PC-3 (cell line): Measurements from ENCODE around the gene NTM. TPM values are rescaled to one million over a fixed set of nuclear protein-coding genes. Genes with fewer than 3 reads are reported as not detected.
A peak's percentile ranks its signal among the peaks of the same experiment; 100 is the strongest.

Source experiments
- ATAC-seq: fragments of 200-7000 bp; cut with Tn5 transposase; 2 replicates; pipeline ENCODE4 v1.9.1; 2020; ENCODE audit warnings: mild to moderate bottlenecking, moderate library complexity
- BruUV-seq: library from RNA; stranded (reverse); fragments of 400-500 nt; replicated peaks from 2 replicates; lab custom pipeline; 2021; lab: Mats Ljungman, UMichigan
- CTCF ChIA-PET: fragments of 300-600 bp; sonication (Branson Sonifier 250); formaldehyde crosslinking; loops from one replicate; lab custom pipeline; 2022; ENCODE audit warnings: antibody characterized with exemption; lab: Charles Lee
- POLR2A ChIA-PET: fragments of 300-600 bp; sonication (Branson Sonifier 250); formaldehyde crosslinking; loops from one replicate; lab custom pipeline; 2022; ENCODE audit warnings: antibody characterized with exemption; ENCODE audit not compliant: unreplicated experiment; lab: Charles Lee
- DNase-seq: peaks from one replicate; pipeline ENCODE4 v3.0.0-alpha.2; 2015
- H2AFZ ChIP-seq: fragments of 300-600 bp; sonication (generic); 2 replicates; pipeline ENCODE4 v1.6.0; 2016; ENCODE audit warnings: antibody characterized with exemption, low read length
- H3F3A ChIP-seq: fragments of 300-600 bp; sonication (generic); one replicate; pipeline ENCODE4 v1.6.0; 2017; ENCODE audit warnings: antibody characterized with exemption, low read length, control low read depth, mild to moderate bottlenecking; ENCODE audit not compliant: unreplicated experiment
- H3K27ac ChIP-seq: fragments of 300-600 bp; sonication (generic); 2 replicates; pipeline ENCODE4 v1.5.1; 2016; ENCODE audit warnings: mild to moderate bottlenecking, low read length
- H3K27me3 ChIP-seq: fragments of 300-600 bp; sonication (generic); 2 replicates; pipeline ENCODE4 v1.6.1; 2016; ENCODE audit warnings: low read length, mixed read lengths
- H3K36me3 ChIP-seq: fragments of 300-600 bp; sonication (generic); 2 replicates; pipeline ENCODE4 v1.6.1; 2016; ENCODE audit warnings: low read depth, mixed run types, low read length, mixed read lengths
- H3K4me1 ChIP-seq: fragments of 300-600 bp; sonication (generic); 2 replicates; pipeline ENCODE4 v1.5.1; 2016; ENCODE audit warnings: low read length; ENCODE audit not compliant: insufficient read depth
- H3K4me2 ChIP-seq: fragments of 300-600 bp; sonication (generic); 2 replicates; pipeline ENCODE4 v1.6.0; 2016; ENCODE audit warnings: low read length
- H3K4me3 ChIP-seq: fragments of 300-600 bp; sonication (generic); 2 replicates; pipeline ENCODE4 v1.5.1; 2016; ENCODE audit warnings: mild to moderate bottlenecking, low read length, mixed read lengths
- H3K79me2 ChIP-seq: fragments of 300-600 bp; sonication (generic); 2 replicates; pipeline ENCODE4 v1.6.1; 2017; ENCODE audit warnings: low read length, mixed read lengths
- H3K9ac ChIP-seq: fragments of 300-600 bp; sonication (generic); 2 replicates; pipeline ENCODE4 v1.6.0; 2016; ENCODE audit warnings: mild to moderate bottlenecking, low read length
- H3K9me2 ChIP-seq: fragments of 300-600 bp; sonication (generic); replicated peaks from 2 replicates; pipeline ENCODE4 v1.6.1; 2016; ENCODE audit warnings: mixed run types, low read length, mixed read lengths
- H3K9me3 ChIP-seq: fragments of 300-600 bp; sonication (generic); 2 replicates; pipeline ENCODE4 v1.6.1; 2016; ENCODE audit warnings: low read length, mixed read lengths
- H4K20me1 ChIP-seq: fragments of 300-600 bp; sonication (generic); 2 replicates; pipeline ENCODE4 v1.6.1; 2016; ENCODE audit warnings: low read length, mixed read lengths
- CTCF ChIP-seq: fragments of 300-600 bp; sonication (generic); conservative IDR thresholded peaks from 2 replicates; pipeline ENCODE4 v1.5.1; 2017; ENCODE audit warnings: antibody characterized with exemption, low read depth, mild to moderate bottlenecking, low read length
- EZH2 ChIP-seq: fragments of 300-600 bp; sonication (generic); IDR thresholded peaks from one replicate; pipeline ENCODE4 v1.6.1; 2017; ENCODE audit warnings: antibody characterized with exemption, mild to moderate bottlenecking, low read length; ENCODE audit not compliant: unreplicated experiment
- EZH2phosphoT487 ChIP-seq: fragments of 300-600 bp; sonication (generic); IDR thresholded peaks from 2 replicates; pipeline ENCODE4 v1.6.1; 2018; ENCODE audit warnings: mild to moderate bottlenecking, antibody characterized with exemption, low read length, borderline replicate concordance
- intact Hi-C: fragments of 100-400 bp; cut with micrococcal nuclease; formaldehyde crosslinking; loops from 2 replicates; pipeline ENCODE4 v1.9.0; 2023
- total RNA-seq: library from RNA; depleted of rRNA; stranded (reverse); fragments of >200 nt; gene quantifications from 2 replicates; pipeline ENCODE4 v1.2.3, GENCODE V29; 2014

NTM gene
- total RNA-seq, 1 experiment from 2014 or later, result not detected

DNA sequence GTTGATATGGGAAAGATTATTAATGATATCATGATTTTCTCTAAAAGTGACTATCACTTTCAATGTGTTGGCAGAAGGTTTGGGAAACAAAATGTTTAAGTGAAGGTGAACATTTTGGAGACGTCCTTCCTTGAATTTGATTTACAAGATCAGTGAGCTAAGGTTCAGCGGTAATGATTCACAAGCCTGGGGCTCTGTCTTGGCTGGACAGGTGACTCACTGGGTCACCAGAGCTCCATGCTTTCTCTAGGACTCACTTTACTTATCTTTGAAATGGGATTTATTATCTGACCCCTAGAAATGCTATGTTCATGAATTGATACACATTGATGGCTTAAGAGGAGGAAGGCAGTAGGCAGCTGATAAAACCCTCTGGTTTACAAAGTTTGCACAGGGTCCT, 437.5 kb downstream of the NTM start:
- Histone ChIP-seq H3K27me3 (peaks cover 52% of the 10 kb centered on the region), H3K4me3 (no peak overlapping the region), H3K9ac (no peak overlapping the region), H3K36me3 (no peaks in the 10 kb centered on the region), H3K79me2 (no peaks in the 10 kb centered on the region), H3K9me2 (no peaks in the 10 kb centered on the region), H2AFZ (no peak overlapping the region), H3K9me3 (no peaks in the 10 kb centered on the region), H3K4me1 (no peaks in the 10 kb centered on the region), H3K4me2 (no peak overlapping the region), H3F3A (no peaks in the 10 kb centered on the region), H3K27ac (no peak overlapping the region), H4K20me1 (no peaks in the 10 kb centered on the region)
- ChIA-PET POLR2A (no interaction called here), CTCF (no interaction called here)
- TF ChIP-seq EZH2phosphoT487 (no peak), CTCF (no peak), EZH2 (no peak)
- no TSS peak for BruUV-seq
- intact Hi-C loops, result no loop called here
- ATAC-seq, result no peak
- DNase-seq, result no peak

GRCh38 chr11:131808470-131808869, 438.1 kb downstream of the NTM start:
- ChIA-PET CTCF (no interaction called here), POLR2A (no interaction called here)
- H3K27ac ChIP-seq, result no peak overlapping the region
- no TSS peak for BruUV-seq
- H3K4me3 ChIP-seq, result no peak overlapping the region
- H3K9me2 ChIP-seq, result no peaks in the 10 kb centered on the region
- intact Hi-C loops, result no loop called here
- no peaks in the 10 kb centered on the region for H3K36me3 ChIP-seq
- H3K9ac ChIP-seq, result no peak overlapping the region
- no peaks in the 10 kb centered on the region for H3K4me1 ChIP-seq
- TF ChIP-seq CTCF, result no peak
- TF ChIP-seq EZH2, result no peak
- TF ChIP-seq EZH2phosphoT487, result no peak
- no peaks in the 10 kb centered on the region for H3F3A ChIP-seq
- no peaks in the 10 kb centered on the region for H3K79me2 ChIP-seq
- H2AFZ ChIP-seq, result no peak overlapping the region
- no peak for ATAC-seq
- peaks cover 53% of the 10 kb centered on the region for H3K27me3 ChIP-seq
- H3K4me2 ChIP-seq, result no peak overlapping the region
- H4K20me1 ChIP-seq, result no peaks in the 10 kb centered on the region
- peak; percentile 20 for DNase-seq
- H3K9me3 ChIP-seq, result no peaks in the 10 kb centered on the region

- Histone ChIP-seq H3F3A (no peaks in the 10 kb centered on the region), H2AFZ (no peak overlapping the region), H3K4me2 (no peak overlapping the region), H3K9ac (no peak overlapping the region), H3K4me3 (no peak overlapping the region), H3K79me2 (no peaks in the 10 kb centered on the region), H3K4me1 (no peaks in the 10 kb centered on the region), H3K36me3 (no peaks in the 10 kb centered on the region), H3K27me3 (peaks cover 48% of the 10 kb centered on the region), H4K20me1 (no peaks in the 10 kb centered on the region), H3K9me2 (no peaks in the 10 kb centered on the region), H3K27ac (no peak overlapping the region), H3K9me3 (no peaks in the 10 kb centered on the region)
- intact Hi-C loops, result no loop called here
- ATAC-seq (no peak), DNase-seq (peak; percentile 5)
- CTCF ChIA-PET, result no interaction called here
- TF ChIP-seq EZH2phosphoT487 (no peak), EZH2 (no peak), CTCF (no peak)
- no TSS peak for BruUV-seq
- POLR2A ChIA-PET, result no interaction called here
These were observed 438.9 kb downstream of the NTM start for GRCh38 chr11:131809203-131809918.
